ENCODE results near the gene ZMIZ1.

ZMIZ1 gene

DNA sequence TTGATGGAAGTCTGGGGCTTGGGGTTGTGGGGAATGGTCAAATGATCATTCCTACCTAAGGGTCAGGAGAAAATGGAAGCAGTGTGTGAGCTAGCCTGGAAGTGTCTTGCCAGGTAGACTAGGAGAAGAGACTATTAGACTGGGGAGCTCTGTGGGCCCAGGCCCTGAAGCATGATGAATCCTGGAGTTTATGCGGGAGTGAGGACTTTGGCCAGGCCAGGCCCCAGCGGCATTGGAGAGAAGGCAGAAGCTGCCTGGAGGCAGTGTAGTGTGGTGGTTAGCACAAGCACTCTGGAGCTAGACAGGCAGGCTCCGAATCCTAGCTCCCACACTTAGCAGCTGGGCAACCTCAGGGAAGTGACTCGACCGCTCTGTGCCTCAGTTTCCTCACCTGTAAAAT is 29.3 kb downstream of the ZMIZ1 start:
- DNase-seq (ENCODE audit: low read depth in 1 of 2, low spot score in 1 of 2) = no peak

DNA sequence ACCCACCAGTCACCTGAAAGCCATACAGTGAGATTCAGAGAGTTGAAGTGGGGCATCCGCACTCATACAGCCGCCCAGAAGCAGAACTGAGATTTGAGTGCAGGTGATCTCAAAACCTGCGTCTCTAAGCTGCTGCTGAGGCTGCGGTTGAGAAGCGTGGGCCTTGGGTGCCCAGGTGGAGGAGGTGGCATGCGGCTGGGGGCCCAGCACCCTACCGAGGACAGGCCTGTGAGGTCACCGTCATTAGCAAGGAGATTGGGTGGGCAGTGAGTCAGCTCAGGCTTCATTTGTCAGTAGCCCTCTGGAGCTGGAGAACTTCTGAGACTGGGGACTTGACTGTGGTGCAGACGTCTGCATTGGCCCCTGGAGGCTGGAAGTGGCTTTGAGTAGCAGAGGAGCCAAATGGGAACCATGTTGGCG is 29.8 kb downstream of the ZMIZ1 start:
- no peak for DNase-seq (ENCODE audit: low read depth in 1 of 2, low spot score in 1 of 2)

DNA sequence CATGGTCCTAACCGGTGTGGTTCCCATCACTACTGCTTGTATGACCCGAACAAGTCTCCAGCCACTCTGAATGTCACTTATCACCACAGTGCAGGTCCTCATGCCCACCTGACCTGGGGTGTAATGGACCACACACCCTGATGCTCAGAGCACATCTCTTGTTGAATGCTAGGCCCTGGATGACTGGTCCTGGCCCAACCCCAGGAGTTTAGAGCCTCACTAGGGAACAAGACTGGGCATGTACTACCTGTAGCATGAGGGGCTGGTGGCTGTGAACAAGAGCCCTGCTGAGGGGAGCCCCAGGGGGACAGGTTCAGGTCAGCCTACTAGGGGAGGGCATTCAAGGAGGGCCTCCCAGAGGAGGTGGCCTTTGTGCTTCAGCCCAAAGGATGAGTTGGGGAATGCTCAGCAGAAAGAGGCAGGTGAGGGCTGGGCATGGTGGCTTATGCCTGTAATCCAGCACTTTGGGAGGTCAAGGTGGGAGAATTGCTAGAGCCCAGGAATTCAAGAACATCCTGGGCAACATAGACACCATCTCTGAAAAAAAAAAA is 31.2 kb downstream of the ZMIZ1 start:
- DNase-seq (ENCODE audit: low read depth in 1 of 2, low spot score in 1 of 2) = no peak

DNA sequence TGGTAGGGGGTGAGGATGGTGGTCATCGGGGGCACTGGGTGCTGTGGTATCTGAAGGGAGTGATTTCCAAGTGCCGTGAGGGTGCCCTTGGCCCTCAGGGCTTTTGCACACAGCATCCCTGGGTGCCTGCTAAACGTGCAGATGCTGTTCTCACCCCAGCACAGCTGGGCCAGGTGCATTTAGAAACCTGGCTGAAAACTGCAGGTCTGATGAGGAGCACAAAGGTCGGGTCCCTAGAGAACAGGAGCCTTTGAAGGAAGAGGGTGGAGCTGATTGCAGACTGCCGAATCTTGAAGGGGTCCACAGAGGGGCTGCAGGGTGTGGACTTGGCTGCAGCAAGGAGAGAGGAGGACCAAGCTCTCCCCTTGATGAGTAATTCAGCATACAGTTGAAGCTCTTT is 32.0 kb downstream of the ZMIZ1 start:
- no peak for DNase-seq (ENCODE audit: low read depth in 1 of 2, low spot score in 1 of 2)

DNA sequence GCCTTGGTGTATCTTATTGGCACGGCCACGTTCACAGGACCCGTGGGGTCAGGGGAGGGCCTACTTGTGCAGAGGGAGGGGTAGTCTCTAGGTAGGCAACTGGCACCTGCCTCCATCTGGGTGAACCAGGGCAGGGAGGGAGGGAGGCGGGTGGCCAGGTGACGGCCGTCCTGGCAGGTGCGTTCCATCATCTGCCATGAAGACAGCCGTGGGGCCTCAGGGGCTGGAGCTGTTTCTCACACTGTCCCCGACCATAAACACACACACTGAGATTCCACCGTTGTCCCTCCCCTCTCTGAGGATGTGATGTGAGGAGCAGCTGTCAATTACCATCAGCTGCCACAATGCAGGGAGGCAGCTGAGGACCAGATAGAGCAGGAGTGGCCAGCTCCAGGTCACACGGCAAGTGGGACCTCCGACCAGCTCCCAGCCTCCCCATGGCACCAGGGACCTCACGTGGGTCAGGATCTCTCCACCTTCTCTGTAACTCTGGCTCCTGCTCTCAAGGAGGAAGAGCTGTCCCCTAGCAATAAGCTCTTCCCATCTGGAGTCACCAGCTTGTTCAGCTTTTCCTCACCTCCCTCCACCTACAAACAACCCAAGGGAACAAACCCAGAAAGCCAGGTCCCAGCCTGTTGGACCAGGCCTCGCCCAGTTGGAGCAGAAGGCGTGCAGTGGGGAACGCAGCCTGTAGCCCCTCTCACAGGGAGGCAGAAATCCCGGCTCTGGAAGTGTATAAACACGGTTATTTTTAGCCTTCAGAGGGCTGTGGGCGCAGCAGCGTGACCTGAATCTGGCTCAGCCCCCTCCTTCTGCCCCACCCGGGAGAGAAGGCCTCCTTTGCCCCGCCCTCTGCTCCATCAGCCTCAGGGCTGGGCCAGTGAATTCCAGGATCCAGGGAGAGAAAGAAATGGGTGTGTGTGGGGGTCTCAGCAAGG is 33.1 kb downstream of the ZMIZ1 start:
- no peak for DNase-seq (ENCODE audit: low read depth in 1 of 2, low spot score in 1 of 2)

DNA sequence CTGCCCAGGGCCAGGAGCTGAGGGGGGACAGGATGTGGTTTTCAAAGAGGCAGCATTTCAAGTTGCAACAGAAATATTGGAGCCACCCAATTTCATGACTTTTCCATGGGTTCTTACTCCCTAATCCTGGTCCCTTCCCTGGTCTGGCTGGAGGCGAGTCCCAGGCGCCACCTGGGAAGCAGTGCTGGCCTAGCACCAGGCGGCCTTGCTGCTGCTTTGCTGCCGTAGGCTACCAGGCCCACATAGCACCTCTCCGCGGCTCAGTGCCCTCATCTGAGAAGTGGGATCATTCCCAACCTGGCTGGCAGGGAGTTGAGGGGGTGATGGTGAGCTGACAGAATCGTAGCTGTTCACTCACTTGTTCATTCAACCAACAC is 33.7 kb downstream of the ZMIZ1 start:
- DNase-seq (ENCODE audit: low read depth in 1 of 2, low spot score in 1 of 2) = no peak

DNA sequence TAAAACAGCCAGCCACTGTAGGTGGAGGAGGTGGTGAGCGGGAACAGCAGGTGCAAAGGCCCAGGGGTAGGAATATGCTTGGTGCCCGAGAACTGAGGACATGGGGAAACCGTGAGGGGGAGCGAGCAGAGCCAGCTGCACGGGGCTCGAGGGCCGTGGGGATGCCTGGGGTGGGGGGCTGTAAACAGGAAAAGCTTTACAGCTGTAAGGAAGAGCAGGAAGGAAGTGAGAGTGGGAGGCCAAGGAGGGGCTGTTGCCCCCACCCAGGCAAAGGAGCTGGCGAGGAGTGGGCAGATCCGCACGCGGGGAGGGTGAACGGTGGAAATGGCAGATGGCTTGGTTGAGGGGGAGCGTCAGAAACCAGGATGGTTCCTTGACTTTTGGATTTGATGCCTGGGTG is 34.4 kb downstream of the ZMIZ1 start:
- no peak for DNase-seq (ENCODE audit: low read depth in 1 of 2, low spot score in 1 of 2)

DNA sequence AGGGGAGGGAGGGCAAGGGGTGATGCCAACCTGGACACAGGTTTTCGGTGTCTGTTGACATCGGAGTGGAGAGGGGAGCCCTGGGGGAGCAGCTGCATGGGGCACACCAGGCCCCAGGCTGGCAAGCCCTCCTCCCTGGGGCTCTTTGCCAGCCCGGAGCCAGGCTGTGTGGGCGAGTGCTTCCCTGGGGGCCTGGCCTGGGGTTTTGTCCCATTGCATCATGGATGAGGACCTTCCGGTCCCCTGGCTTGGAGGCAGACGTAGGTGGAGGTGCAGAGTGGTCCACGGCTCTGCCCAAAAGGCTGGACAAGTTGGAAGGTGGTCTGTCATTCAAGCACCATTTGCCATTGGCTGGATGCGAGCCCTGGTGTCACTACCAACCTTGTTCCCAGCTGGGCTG is 34.8 kb downstream of the ZMIZ1 start:
- DNase-seq (ENCODE audit: low read depth in 1 of 2, low spot score in 1 of 2) = no peak

DNA sequence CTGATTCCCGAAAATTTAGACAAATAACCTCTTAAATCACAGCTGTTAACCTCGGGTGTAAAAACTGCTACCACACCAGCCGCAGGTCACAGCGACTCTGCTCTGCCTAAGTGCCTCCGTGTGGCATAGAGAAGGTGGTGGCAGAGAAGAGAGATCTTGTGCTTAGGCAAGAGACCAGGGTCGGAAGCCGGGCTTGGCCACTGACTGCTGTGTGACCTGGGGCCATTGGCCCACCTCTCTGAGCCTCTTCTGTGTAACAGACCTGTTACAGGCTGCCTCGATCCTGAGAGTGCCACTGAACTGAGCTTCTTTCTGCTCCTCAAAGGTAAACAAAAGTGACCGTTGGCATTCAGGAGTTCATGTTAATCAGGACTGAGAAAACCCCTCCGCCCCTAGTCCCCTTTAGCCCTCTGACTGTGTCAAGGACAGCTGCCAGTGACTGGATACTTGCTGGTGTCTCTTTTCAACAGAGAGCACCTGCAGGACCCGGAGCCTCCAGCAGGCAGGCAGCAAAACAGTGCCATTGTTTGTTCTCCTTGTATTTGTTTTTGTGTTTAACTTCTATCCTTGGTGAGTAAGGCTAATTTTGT is 36.5 kb downstream of the ZMIZ1 start:
- no peak for DNase-seq (ENCODE audit: low read depth in 1 of 2, low spot score in 1 of 2)

DNA sequence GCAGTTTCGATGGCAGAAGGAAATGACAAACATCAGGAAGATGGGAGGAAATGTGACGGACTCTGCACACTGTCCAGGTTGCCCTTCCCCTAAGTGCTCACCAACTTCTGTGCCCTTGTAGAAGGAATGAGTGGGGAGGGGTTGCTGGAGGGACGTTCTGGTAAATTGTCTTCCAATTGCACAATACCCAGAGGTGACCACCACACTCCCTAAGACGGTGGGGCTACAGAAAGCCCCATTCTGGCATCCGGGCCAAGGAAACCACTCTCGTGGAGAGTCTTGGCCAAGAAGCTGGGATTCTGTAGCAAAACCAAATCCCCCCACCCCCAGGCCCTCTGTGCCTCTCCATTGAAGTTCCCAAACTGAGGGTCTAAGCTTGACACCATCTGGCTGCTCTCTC is 37.1 kb downstream of the ZMIZ1 start:
- no peak for DNase-seq (ENCODE audit: low read depth in 1 of 2, low spot score in 1 of 2)

DNA sequence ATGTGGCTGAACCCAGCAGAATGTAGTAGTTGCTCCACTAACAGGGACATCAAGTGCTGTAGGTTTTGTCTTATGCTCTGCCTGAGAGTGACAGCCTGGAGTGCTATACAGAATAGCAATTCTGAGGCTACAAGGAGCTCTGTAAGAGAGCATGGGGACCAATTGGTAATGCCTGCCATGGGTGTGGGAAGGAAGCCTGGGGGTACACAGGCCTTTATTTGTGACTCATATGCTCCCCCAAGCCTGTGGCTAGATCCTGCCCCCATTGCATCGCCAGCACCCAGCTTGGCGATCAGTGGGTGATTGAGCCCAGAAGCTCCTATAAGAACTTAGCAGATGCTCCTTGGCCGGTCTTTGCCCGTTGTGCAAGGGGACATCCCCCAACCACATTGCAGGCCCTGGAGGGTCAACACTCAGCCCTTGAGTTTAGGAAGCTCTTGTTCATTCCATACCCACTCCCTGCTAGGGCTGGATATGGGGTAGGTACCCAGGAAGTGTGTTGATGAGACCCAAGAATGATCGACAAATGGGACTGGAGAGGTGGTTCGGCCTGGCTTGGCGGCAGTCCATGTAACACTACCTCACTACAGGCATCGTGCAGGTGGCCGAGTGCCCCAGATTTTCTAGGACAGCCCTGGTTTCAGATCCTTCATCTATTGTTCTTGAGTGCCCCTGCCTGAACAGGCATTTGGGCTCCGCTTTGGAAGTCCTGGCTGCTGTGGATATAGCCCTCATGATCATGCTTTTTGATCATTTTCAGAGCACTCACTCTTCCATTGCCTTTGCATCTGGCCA is 37.7 kb downstream of the ZMIZ1 start:
- no peak for DNase-seq (ENCODE audit: low read depth in 1 of 2, low spot score in 1 of 2)

DNA sequence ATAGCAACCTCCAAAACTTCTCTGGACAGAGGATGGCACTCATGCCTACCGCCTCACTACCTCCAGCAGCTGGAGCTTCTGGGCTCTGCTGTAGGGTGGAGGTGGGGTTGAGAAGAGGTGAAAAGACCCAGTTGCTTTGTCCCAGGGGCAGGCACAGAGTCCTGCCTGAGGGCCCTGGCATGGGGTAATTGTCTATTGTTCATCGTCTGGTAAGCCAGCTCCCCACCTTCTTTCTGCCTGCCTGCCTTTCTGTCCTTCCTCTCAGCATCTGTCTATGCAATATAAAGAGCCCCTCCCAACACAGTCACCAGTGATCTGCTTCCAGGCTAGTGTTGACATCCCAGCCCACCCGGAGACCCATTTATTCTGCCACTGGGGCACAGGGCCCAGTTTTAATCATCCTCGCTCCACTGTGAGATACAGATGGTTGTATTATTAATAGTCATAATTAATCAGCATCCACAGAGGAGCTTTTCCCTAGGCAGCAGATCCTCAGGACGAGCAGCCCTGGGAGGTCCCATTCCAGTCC is 39.0 kb downstream of the ZMIZ1 start:
- DNase-seq (ENCODE audit: low read depth in 1 of 2, low spot score in 1 of 2) = no peak

DNA sequence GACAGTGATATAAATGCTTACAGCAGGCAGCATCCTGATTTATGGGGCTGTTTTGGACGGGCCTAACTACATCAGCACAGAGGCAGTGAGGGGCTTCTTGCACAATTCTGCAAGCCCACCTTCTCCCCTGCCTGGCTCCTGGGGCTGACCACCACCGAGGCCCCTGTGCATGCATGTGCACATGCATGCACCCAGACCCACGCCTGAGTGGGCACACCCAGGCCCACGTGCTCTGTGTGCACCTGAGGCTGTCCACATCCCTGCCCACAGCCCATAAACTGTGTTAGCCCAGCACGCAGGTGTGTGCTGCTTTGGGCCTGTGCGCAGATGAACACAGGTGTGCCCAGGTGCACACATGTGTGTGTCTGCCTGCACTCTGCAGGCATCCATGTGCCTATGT is 40.0 kb downstream of the ZMIZ1 start:
- no peak for DNase-seq (ENCODE audit: low read depth in 1 of 2, low spot score in 1 of 2)

DNA sequence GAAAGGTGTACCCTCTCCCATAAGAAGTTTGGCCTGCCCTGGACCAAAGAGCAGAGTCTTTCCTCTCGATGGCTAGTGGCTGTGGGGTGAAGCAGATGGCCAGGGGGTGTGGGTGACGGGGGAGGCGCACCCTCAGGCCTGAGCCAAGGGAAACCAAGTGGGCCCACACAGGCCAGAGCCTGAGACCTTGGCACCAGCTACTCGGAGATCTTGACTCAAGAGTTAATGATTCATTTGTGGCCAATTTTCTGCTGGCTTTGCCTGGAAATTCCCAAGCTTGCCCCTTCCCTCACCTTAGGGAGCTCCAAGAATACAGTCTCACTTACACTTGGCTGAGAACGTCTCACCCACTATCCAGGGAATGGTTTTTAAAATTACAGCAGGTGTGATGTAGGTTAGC is 42.7 kb downstream of the ZMIZ1 start:
- DNase-seq (ENCODE audit: low read depth in 1 of 2, low spot score in 1 of 2) = no peak

DNA sequence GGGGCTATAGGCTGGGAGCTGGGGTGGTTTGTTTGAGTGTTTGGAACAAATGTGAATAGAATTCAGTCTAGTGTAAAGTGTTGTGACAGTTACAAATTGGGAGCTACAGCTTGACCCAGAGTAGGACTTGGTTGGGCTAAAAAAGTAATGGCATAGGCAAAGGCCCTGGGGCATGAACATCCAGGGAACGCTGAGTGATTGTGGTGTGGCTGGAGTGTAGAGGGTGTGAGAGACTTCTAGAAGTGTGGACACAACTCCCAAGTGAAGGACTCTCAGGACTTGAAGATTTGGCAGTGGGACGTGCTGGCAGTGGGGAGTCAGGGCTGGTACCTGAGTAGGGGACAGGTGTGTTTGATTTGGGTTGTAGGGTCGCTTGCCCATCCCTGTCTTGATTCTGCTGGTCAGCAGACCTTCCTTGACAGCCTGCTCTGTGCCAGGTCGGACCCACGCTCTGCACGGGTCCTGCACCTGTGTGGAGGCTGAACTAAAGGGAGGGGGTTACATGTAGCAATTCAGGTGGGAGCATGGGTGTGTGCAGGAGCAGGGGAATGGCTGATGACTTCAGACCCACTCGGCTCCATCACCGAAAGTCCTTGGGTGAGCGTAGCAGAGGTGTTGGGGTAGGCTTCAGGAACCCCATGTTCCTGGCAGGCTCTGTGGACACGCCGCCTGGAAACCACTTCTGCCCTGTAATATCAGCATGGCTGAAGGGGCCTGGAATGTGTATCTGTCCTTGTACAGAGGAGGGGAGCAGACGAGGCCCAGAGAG is 43.3 kb downstream of the ZMIZ1 start:
- no peak for DNase-seq (ENCODE audit: low read depth in 1 of 2, low spot score in 1 of 2)

DNA sequence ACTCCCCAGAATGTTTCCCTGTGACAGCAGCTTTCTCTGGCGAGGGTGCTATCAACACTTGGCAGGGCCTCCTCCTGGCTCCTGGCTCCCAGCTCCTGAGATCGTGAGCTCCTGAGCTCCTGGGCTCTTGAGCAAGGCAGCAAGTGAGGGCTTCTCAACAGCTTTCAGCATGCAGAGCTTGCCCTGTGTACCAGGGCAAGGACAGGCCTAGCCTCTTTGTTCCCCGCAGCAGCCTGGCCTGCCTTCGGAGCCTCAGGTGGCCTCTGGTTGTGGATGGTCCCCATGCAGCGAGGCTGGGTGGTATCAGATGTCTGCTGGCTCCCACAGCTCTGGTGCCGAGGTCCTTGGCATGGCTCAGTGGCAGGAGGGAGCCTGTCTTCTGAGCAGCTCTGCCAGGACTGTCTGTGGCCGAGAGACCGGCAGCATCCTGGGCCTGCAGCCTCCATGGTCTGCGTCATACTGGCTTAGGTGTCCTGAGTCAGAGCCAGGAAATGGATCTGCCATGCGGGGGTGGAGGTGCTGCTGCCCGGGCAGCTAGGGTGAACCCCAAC is 44.2 kb downstream of the ZMIZ1 start:
- no peak for DNase-seq (ENCODE audit: low read depth in 1 of 2, low spot score in 1 of 2)

DNA sequence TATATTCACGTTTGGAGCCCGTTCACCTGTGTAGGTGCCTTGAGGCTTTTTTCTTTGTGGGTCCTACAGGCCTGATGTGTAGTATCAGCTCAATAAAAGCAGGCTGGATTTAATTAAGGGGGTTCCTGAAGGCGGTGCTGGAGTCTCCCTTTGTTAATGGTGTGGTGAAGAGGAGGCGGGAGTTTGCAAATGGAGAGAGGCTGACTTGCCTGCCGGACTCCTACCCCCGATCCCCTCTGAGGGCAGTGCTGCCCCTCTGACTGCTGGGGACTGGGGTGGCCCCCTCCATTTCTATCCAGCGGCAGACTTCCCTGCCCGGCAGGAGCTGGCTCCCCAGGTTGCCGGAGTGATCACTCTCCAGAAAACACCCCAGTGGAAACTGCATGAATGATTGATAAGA is 45.1 kb downstream of the ZMIZ1 start:
- DNase-seq (ENCODE audit: low read depth in 1 of 2, low spot score in 1 of 2) = no peak

DNA sequence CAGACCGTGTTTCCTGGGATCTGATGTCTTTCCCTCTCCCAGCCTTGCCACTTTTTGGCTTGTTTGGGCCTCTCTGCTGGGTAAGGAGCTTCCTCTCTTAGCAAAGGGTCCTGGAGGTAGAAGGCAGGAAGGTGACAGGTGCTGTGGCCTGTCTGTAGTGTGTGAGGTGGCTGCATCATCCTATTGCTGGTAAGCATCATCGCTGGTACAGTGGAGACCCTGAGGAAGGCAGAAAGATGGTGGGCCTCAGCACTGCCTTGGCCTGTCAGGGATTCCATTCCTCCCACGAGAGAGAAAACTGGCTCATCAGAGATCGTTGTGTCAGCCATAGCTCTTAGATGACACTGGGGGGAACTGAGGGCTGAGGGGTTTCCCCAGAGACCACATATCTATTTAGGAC is 46.5 kb downstream of the ZMIZ1 start:
- DNase-seq (ENCODE audit: low read depth in 1 of 2, low spot score in 1 of 2) = no peak

DNA sequence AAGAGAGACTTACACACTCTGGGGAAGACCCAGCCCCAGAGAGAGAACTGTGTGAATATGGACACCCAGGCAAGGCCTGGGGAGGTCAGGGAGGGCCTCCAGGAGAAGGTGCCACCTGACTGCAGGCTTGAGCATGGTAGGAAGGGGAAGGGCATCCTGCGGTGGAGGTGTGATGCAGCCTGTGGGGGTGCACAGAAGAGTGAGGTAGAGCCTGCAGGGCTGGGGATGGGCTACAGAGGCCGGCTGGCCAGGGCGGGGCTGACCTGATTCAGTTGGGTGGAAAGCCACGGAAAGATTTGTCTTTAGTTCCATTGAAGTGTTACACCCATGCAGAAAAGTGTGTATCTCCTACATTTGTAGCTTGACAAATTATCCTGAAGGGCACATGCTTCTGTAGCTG is 47.6 kb downstream of the ZMIZ1 start:
- no peak for DNase-seq (ENCODE audit: low read depth in 1 of 2, low spot score in 1 of 2)
